HEK293 (cell line): ENCODE data around the gene ZNF821.

ENCODE experiments used
- FEZF1 ChIP-seq: fragments of 450-650 bp; formaldehyde crosslinking; IDR thresholded peaks from 2 replicates; pipeline ENCODE4 v1.5.1; 2016; ENCODE audit warnings: missing biosample characterization, missing genetic modification characterization
- GLIS1 ChIP-seq: fragments of 450-650 bp; formaldehyde crosslinking; IDR thresholded peaks from 2 replicates; pipeline ENCODE4 v1.5.1; 2016; ENCODE audit warnings: missing biosample characterization, missing genetic modification characterization
- GLIS2 ChIP-seq: fragments of 450-650 bp; formaldehyde crosslinking; IDR thresholded peaks from 2 replicates; pipeline ENCODE4 v1.5.1; 2016; ENCODE audit warnings: missing biosample characterization, missing genetic modification characterization
- KLF8 ChIP-seq: fragments of 450-650 bp; formaldehyde crosslinking; IDR thresholded peaks from 2 replicates; pipeline ENCODE4 v1.5.1; 2016; ENCODE audit warnings: missing biosample characterization, missing genetic modification characterization
- MZF1 ChIP-seq: fragments of 450-650 bp; formaldehyde crosslinking; IDR thresholded peaks from 2 replicates; pipeline ENCODE4 v1.5.1; 2017; ENCODE audit warnings: missing biosample characterization, missing genetic modification characterization, borderline replicate concordance
- OSR2 ChIP-seq: fragments of 450-650 bp; formaldehyde crosslinking; IDR thresholded peaks from 2 replicates; pipeline ENCODE4 v1.5.1; 2016; ENCODE audit warnings: missing biosample characterization, missing genetic modification characterization
- PRDM1 ChIP-seq: fragments of 450-650 bp; formaldehyde crosslinking; IDR thresholded peaks from 2 replicates; pipeline ENCODE4; 2016; ENCODE audit warnings: missing biosample characterization, missing genetic modification characterization
- ZNF138 ChIP-seq: fragments of 450-650 bp; formaldehyde crosslinking; IDR thresholded peaks from 2 replicates; pipeline ENCODE4 v1.5.1; 2016; ENCODE audit warnings: missing biosample characterization, missing genetic modification characterization, borderline replicate concordance
- ZNF16 ChIP-seq: fragments of 450-650 bp; formaldehyde crosslinking; IDR thresholded peaks from 2 replicates; pipeline ENCODE4 v1.5.1; 2016; ENCODE audit warnings: low read depth, missing biosample characterization, missing genetic modification characterization
- ZNF24 ChIP-seq: fragments of 450-650 bp; formaldehyde crosslinking; IDR thresholded peaks from 2 replicates; pipeline ENCODE4 v1.5.1; 2016; ENCODE audit warnings: missing biosample characterization, missing genetic modification characterization
- ZNF366 ChIP-seq: fragments of 450-650 bp; formaldehyde crosslinking; conservative IDR thresholded peaks from 2 replicates; pipeline ENCODE4 v1.5.1; 2016; ENCODE audit warnings: missing biosample characterization, missing genetic modification characterization
- ZNF391 ChIP-seq: fragments of 450-650 bp; formaldehyde crosslinking; IDR thresholded peaks from 2 replicates; pipeline ENCODE4 v1.5.1; 2016; ENCODE audit warnings: low read depth, missing biosample characterization, missing genetic modification characterization, borderline replicate concordance
- ZNF510 ChIP-seq: fragments of 450-650 bp; formaldehyde crosslinking; IDR thresholded peaks from 2 replicates; pipeline ENCODE4 v1.5.1; 2018; ENCODE audit warnings: mild to moderate bottlenecking, missing genetic modification characterization, missing biosample characterization; ENCODE audit not compliant: insufficient replicate concordance
- ZNF560 ChIP-seq: fragments of 450-650 bp; formaldehyde crosslinking; IDR thresholded peaks from 2 replicates; pipeline ENCODE4 v1.5.1; 2017; ENCODE audit warnings: missing biosample characterization, missing genetic modification characterization, borderline replicate concordance
- ZNF623 ChIP-seq: fragments of 450-650 bp; formaldehyde crosslinking; IDR thresholded peaks from 2 replicates; pipeline ENCODE4 v1.5.1; 2016; ENCODE audit warnings: missing biosample characterization, missing genetic modification characterization
- ZNF777 ChIP-seq: fragments of 450-650 bp; formaldehyde crosslinking; IDR thresholded peaks from 2 replicates; pipeline ENCODE4 v1.5.1; 2017; ENCODE audit warnings: missing biosample characterization, missing genetic modification characterization, borderline replicate concordance
- ZNF843 ChIP-seq: fragments of 450-650 bp; formaldehyde crosslinking; IDR thresholded peaks from 2 replicates; pipeline ENCODE4 v1.5.1; 2016; ENCODE audit warnings: missing biosample characterization, missing genetic modification characterization
- TF ChIP-seq, protein P1 (sequence below): fragments of 450-650 bp; formaldehyde crosslinking; IDR thresholded peaks from 2 replicates; pipeline ENCODE4 v1.5.1; 2017; ENCODE audit warnings: missing biosample characterization, missing genetic modification characterization
- TF ChIP-seq, protein P2 (sequence below): fragments of 450-650 bp; formaldehyde crosslinking; IDR thresholded peaks from 2 replicates; pipeline ENCODE4 v1.5.1; 2017; ENCODE audit warnings: missing biosample characterization, missing genetic modification characterization
- TF ChIP-seq, protein P3 (sequence below): fragments of 450-650 bp; formaldehyde crosslinking; IDR thresholded peaks from 2 replicates; pipeline ENCODE4 v1.5.1; 2016; ENCODE audit warnings: missing biosample characterization, missing genetic modification characterization
- TF ChIP-seq, protein P4 (sequence below): fragments of 450-650 bp; formaldehyde crosslinking; IDR thresholded peaks from 2 replicates; pipeline ENCODE4 v1.5.1; 2016; ENCODE audit warnings: missing biosample characterization, missing genetic modification characterization
- TF ChIP-seq, protein P5 (sequence below): fragments of 450-650 bp; formaldehyde crosslinking; IDR thresholded peaks from 2 replicates; pipeline ENCODE4 v1.5.1; 2016; ENCODE audit warnings: missing biosample characterization, missing genetic modification characterization
- TF ChIP-seq, protein P6 (sequence below): fragments of 450-650 bp; formaldehyde crosslinking; conservative IDR thresholded peaks from 2 replicates; pipeline ENCODE4 v1.5.1; 2016; ENCODE audit warnings: low read depth, missing biosample characterization, missing genetic modification characterization

ZNF821 gene

DNA sequence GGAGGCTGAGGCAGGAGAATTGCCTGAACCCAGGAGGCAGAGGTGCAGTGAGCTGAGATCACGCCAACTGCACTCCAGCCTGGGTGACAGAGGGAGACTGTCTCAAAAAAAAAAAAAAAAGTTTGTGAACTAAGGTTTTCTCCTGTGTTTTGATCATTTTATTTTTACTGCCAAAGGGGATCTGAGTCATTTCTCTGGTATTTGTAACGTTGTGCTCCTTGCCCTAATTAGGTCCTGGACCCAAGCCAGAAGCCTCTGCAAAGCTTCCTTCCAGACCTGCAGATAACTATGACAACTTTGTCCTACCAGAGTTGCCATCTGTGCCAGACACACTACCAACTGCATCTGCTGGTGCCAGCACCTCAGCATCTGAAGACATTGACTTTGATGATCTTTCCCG, 43.4 kb upstream of the ZNF821 start (continued):
- no peak for TF ChIP-seq ZNF391 (tag by site-specific recombination)
- peak; percentile 60; the same call in 1 of the 2 replicates for TF ChIP-seq MZF1
- peak; percentile 50; the same call in 1 of the 2 replicates for TF ChIP-seq KLF8 (tag by site-specific recombination)
- TF ChIP-seq ZNF623 (tag by site-specific recombination) = no peak
- TF ChIP-seq, protein P1, sequence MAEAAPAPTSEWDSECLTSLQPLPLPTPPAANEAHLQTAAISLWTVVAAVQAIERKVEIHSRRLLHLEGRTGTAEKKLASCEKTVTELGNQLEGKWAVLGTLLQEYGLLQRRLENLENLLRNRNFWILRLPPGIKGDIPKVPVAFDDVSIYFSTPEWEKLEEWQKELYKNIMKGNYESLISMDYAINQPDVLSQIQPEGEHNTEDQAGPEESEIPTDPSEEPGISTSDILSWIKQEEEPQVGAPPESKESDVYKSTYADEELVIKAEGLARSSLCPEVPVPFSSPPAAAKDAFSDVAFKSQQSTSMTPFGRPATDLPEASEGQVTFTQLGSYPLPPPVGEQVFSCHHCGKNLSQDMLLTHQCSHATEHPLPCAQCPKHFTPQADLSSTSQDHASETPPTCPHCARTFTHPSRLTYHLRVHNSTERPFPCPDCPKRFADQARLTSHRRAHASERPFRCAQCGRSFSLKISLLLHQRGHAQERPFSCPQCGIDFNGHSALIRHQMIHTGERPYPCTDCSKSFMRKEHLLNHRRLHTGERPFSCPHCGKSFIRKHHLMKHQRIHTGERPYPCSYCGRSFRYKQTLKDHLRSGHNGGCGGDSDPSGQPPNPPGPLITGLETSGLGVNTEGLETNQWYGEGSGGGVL (tag by site-specific recombination) = 0 out of 2 replicates have a peak, but pooled peaks have one; percentile 11
- TF ChIP-seq ZNF16 = no peak
- TF ChIP-seq OSR2 = no peak
- TF ChIP-seq, protein P2, sequence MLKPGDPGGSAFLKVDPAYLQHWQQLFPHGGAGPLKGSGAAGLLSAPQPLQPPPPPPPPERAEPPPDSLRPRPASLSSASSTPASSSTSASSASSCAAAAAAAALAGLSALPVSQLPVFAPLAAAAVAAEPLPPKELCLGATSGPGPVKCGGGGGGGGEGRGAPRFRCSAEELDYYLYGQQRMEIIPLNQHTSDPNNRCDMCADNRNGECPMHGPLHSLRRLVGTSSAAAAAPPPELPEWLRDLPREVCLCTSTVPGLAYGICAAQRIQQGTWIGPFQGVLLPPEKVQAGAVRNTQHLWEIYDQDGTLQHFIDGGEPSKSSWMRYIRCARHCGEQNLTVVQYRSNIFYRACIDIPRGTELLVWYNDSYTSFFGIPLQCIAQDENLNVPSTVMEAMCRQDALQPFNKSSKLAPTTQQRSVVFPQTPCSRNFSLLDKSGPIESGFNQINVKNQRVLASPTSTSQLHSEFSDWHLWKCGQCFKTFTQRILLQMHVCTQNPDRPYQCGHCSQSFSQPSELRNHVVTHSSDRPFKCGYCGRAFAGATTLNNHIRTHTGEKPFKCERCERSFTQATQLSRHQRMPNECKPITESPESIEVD (tag by site-specific recombination) = peak; percentile 49; the same call in 1 of the 2 replicates
- TF ChIP-seq ZNF777 (tag by site-specific recombination) = no peak
- no peak for TF ChIP-seq ZNF510
- peak; percentile 86 for TF ChIP-seq ZNF366 (tag by site-specific recombination)
- TF ChIP-seq ZNF24 (tag by site-specific recombination) = no peak
- 0 out of 2 replicates have a peak, but pooled peaks have one; percentile 43 for TF ChIP-seq FEZF1 (tag by site-specific recombination)
- TF ChIP-seq, protein P3, sequence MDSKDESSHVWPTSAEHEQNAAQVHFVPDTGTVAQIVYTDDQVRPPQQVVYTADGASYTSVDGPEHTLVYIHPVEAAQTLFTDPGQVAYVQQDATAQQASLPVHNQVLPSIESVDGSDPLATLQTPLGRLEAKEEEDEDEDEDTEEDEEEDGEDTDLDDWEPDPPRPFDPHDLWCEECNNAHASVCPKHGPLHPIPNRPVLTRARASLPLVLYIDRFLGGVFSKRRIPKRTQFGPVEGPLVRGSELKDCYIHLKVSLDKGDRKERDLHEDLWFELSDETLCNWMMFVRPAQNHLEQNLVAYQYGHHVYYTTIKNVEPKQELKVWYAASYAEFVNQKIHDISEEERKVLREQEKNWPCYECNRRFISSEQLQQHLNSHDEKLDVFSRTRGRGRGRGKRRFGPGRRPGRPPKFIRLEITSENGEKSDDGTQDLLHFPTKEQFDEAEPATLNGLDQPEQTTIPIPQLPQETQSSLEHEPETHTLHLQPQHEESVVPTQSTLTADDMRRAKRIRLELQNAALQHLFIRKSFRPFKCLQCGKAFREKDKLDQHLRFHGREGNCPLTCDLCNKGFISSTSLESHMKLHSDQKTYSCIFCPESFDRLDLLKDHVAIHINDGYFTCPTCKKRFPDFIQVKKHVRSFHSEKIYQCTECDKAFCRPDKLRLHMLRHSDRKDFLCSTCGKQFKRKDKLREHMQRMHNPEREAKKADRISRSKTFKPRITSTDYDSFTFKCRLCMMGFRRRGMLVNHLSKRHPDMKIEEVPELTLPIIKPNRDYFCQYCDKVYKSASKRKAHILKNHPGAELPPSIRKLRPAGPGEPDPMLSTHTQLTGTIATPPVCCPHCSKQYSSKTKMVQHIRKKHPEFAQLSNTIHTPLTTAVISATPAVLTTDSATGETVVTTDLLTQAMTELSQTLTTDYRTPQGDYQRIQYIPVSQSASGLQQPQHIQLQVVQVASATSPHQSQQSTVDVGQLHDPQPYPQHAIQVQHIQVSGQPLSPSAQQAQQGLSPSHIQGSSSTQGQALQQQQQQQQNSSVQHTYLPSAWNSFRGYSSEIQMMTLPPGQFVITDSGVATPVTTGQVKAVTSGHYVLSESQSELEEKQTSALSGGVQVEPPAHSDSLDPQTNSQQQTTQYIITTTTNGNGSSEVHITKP (tag by site-specific recombination) = peak; percentile 77
- TF ChIP-seq GLIS2 = no peak
- TF ChIP-seq PRDM1 = peak; percentile 45; the same call in 1 of the 2 replicates
- TF ChIP-seq, protein P4, sequence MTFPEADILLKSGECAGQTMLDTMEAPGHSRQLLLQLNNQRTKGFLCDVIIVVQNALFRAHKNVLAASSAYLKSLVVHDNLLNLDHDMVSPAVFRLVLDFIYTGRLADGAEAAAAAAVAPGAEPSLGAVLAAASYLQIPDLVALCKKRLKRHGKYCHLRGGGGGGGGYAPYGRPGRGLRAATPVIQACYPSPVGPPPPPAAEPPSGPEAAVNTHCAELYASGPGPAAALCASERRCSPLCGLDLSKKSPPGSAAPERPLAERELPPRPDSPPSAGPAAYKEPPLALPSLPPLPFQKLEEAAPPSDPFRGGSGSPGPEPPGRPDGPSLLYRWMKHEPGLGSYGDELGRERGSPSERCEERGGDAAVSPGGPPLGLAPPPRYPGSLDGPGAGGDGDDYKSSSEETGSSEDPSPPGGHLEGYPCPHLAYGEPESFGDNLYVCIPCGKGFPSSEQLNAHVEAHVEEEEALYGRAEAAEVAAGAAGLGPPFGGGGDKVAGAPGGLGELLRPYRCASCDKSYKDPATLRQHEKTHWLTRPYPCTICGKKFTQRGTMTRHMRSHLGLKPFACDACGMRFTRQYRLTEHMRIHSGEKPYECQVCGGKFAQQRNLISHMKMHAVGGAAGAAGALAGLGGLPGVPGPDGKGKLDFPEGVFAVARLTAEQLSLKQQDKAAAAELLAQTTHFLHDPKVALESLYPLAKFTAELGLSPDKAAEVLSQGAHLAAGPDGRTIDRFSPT (tag by site-specific recombination) = peak; percentile 76
- no peak for TF ChIP-seq ZNF138 (tag by site-specific recombination)
- peak; percentile 52 for TF ChIP-seq GLIS1
- no peak for TF ChIP-seq ZNF560 (tag by site-specific recombination)
- TF ChIP-seq ZNF843 (tag by site-specific recombination) = no peak
- TF ChIP-seq, protein P5, sequence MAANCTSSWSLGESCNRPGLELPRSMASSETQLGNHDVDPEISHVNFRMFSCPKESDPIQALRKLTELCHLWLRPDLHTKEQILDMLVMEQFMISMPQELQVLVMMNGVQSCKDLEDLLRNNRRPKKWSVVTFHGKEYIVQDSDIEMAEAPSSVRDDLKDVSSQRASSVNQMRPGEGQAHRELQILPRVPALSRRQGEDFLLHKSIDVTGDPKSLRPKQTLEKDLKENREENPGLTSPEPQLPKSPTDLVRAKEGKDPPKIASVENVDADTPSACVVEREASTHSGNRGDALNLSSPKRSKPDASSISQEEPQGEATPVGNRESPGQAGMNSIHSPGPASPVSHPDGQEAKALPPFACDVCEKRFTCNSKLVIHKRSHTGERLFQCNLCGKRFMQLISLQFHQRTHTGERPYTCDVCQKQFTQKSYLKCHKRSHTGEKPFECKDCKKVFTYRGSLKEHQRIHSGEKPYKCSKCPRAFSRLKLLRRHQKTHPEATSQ (tag by site-specific recombination) = no peak
- TF ChIP-seq, protein P6, sequence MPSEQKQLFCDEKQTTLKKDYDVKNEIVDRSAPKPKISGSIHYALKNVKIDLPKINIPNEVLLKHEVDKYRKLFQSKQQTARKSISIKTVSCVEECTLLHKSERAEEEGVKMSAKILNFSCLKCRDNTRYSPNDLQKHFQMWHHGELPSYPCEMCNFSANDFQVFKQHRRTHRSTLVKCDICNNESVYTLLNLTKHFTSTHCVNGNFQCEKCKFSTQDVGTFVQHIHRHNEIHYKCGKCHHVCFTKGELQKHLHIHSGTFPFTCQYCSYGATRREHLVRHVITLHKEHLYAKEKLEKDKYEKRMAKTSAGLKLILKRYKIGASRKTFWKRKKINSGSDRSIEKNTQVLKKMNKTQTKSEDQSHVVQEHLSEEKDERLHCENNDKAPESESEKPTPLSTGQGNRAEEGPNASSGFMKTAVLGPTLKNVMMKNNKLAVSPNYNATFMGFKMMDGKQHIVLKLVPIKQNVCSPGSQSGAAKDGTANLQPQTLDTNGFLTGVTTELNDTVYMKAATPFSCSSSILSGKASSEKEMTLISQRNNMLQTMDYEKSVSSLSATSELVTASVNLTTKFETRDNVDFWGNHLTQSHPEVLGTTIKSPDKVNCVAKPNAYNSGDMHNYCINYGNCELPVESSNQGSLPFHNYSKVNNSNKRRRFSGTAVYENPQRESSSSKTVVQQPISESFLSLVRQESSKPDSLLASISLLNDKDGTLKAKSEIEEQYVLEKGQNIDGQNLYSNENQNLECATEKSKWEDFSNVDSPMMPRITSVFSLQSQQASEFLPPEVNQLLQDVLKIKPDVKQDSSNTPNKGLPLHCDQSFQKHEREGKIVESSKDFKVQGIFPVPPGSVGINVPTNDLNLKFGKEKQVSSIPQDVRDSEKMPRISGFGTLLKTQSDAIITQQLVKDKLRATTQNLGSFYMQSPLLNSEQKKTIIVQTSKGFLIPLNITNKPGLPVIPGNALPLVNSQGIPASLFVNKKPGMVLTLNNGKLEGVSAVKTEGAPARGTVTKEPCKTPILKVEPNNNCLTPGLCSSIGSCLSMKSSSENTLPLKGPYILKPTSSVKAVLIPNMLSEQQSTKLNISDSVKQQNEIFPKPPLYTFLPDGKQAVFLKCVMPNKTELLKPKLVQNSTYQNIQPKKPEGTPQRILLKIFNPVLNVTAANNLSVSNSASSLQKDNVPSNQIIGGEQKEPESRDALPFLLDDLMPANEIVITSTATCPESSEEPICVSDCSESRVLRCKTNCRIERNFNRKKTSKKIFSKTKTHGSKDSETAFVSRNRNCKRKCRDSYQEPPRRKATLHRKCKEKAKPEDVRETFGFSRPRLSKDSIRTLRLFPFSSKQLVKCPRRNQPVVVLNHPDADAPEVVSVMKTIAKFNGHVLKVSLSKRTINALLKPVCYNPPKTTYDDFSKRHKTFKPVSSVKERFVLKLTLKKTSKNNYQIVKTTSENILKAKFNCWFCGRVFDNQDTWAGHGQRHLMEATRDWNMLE (tag by site-specific recombination) = no peak
